T-helper 9 cell (primary cell): Measurements from ENCODE around the gene GNRHR.

Source experiments
- DNase-seq: peaks from one replicate; pipeline ENCODE4 v3.0.0-alpha.2; 2020

The GNRHR gene

DNA sequence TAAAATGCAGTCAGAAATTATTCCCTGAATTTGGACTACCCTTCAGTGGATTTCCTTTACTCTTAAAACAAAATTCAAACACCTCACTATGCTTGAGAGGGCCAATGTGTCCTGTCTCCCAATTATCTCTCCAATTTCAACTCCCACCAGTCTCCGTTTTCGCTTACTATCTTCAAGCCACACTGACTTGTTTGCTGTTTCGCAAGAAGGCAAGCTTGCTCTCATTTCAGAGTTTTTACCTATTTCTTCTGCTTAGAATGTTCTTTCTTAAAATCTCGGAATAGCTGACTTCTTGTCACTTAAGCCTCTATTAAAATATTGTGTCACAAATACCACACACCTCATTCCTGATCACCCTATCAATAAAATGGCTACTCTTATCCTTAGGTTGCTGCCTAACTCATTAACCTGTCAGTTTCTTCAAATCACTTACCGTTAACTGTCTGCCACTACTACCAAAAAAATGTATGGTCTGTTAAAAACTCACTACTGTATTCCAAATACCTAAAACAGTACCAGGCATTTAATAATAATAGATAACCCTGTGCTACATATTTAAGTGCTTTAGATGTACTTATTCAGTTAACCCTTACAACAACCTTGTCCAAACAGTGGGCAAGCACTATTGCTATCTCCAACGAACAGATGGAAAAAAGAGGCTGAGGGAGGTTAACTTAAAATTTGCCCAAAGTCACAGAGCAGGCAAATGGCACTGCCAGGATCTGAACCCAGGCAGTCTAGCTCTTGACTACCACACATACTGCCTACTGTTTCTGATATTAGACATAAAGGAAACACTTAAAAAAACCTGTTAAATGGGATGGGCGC, 56.1 kb downstream of the GNRHR start:
- no peak for DNase-seq

DNA sequence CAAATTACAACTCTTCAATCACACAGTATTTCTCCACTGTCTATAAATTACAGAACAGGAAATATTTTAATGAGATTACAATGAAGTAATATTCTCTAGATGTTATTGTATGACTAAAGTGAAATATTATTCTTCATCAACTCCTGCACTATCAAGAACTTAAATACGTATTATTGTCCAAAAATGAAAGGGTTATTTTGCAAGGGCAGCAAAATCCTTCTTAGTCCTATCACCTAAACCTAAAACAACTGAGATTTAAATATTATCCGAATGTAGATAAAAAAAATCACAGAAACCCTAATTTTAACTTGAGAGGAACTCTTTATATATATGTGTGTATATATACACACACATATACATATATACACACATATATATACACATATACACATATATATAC, 58.1 kb downstream of the GNRHR start:
- no peak for DNase-seq

DNA sequence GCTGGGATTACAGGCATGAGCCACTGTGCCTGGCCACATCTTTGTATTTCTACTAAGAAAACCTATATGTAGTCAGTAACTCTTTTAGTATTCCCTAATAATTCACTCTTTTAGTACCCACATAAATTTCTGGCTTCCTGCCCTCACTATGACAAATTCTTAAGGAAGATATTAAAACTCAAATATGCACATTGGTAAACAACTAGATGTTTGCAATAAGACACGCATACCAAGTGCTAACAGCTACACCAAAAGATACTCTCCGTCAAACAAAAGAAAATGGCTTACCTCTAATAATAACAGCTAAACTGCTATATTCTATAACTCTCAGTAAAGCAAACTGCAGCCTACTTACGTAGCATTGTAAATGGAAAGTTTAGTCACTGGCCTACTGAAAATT, 59.5 kb downstream of the GNRHR start:
- DNase-seq = no peak

DNA sequence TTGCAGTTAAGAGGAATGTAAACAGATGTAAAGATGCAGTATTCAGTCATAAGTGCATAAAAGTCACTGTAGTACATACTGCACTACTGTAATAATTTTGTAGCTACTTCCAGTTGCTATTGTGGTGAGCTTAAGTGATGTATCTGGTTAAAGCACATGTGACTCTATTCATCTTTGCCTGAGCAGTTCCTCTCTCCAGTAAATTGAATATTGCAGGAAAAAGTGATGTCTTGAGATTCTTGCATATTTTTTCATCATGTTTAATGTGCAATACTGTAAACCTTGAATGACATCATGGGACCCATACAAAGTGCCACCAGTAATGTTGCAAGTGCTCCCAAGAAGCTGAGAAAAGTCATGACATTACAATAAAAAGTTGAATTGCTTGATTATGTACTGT, 62.9 kb downstream of the GNRHR start:
- no peak for DNase-seq
